ENCODE results near the gene FOXJ3. TPM values are rescaled to one million over a fixed set of nuclear protein-coding genes. Genes with fewer than 3 reads are reported as not detected.

FOXJ3 gene
- total and polyA plus RNA-seq, 2 of the 13 experiments (the other 11 are each of a cell fraction or from before 2014, with no cell fraction given), result 16.6 to 48.5 TPM

DNA sequence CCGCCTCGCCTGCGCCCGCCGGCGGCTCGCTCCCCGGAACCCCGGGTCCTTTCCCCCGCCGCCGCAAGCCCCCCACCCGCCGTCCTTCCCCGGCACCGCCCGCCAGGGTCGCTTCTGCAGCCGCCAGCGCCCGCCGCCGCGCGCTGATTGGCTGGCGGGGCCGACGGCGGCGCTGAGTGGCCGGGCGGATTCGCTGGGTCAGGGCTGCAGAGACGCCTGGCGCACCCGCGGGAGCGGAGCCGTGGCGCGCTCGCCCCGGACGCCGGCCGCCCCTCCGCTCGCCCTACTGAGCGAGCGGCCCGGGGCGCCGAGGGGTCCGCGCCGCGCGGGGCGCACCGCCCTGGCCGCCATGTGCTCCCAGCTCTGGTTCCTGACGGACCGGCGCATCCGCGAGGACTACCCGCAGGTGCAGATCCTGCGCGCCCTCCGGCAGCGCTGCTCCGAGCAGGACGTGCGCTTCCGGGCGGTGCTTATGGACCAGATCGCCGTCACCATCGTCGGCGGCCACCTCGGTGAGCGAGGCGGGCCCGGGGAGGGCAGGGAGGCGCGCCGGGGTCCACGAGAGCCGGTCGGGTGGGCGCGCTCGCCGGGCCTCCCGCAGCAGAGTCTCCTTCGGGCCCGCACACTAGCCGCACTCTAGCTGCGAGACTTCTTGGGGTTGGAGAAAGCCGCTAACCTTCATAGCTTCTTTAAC lies 45.7 kb upstream of the FOXJ3 start, which contains the start of gene RIMKLA (continued):
- TF ChIP-seq, protein P1, sequence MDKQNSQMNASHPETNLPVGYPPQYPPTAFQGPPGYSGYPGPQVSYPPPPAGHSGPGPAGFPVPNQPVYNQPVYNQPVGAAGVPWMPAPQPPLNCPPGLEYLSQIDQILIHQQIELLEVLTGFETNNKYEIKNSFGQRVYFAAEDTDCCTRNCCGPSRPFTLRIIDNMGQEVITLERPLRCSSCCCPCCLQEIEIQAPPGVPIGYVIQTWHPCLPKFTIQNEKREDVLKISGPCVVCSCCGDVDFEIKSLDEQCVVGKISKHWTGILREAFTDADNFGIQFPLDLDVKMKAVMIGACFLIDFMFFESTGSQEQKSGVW (CRISPR knock-in tag; IDR thresholded peaks at IDR 0.05; ENCODE audit: borderline replicate concordance), result no peak
- TF ChIP-seq ZSCAN20 (CRISPR knock-in tag; IDR thresholded peaks at IDR 0.05; ENCODE audit: borderline replicate concordance), result 0 out of 2 replicates have a peak, but pooled peaks have one; percentile 29
- no peak for TF ChIP-seq TP53 (CRISPR knock-in tag; conservative IDR thresholded peaks at IDR 0.05)
- TF ChIP-seq ZBTB20 (CRISPR knock-in tag; IDR thresholded peaks at IDR 0.05; ENCODE audit: borderline replicate concordance, low read depth), result no peak
- TF ChIP-seq, protein P2, sequence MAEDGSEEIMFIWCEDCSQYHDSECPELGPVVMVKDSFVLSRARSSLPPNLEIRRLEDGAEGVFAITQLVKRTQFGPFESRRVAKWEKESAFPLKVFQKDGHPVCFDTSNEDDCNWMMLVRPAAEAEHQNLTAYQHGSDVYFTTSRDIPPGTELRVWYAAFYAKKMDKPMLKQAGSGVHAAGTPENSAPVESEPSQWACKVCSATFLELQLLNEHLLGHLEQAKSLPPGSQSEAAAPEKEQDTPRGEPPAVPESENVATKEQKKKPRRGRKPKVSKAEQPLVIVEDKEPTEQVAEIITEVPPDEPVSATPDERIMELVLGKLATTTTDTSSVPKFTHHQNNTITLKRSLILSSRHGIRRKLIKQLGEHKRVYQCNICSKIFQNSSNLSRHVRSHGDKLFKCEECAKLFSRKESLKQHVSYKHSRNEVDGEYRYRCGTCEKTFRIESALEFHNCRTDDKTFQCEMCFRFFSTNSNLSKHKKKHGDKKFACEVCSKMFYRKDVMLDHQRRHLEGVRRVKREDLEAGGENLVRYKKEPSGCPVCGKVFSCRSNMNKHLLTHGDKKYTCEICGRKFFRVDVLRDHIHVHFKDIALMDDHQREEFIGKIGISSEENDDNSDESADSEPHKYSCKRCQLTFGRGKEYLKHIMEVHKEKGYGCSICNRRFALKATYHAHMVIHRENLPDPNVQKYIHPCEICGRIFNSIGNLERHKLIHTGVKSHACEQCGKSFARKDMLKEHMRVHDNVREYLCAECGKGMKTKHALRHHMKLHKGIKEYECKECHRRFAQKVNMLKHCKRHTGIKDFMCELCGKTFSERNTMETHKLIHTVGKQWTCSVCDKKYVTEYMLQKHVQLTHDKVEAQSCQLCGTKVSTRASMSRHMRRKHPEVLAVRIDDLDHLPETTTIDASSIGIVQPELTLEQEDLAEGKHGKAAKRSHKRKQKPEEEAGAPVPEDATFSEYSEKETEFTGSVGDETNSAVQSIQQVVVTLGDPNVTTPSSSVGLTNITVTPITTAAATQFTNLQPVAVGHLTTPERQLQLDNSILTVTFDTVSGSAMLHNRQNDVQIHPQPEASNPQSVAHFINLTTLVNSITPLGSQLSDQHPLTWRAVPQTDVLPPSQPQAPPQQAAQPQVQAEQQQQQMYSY (CRISPR knock-in tag; IDR thresholded peaks at IDR 0.05), result peak; percentile 28; the same call in 1 of the 2 replicates
- TF ChIP-seq, protein P3, sequence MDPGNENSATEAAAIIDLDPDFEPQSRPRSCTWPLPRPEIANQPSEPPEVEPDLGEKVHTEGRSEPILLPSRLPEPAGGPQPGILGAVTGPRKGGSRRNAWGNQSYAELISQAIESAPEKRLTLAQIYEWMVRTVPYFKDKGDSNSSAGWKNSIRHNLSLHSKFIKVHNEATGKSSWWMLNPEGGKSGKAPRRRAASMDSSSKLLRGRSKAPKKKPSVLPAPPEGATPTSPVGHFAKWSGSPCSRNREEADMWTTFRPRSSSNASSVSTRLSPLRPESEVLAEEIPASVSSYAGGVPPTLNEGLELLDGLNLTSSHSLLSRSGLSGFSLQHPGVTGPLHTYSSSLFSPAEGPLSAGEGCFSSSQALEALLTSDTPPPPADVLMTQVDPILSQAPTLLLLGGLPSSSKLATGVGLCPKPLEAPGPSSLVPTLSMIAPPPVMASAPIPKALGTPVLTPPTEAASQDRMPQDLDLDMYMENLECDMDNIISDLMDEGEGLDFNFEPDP (CRISPR knock-in tag; conservative IDR thresholded peaks at IDR 0.05), result no peak
- peak; percentile 84 for TF ChIP-seq ETV5 (CRISPR knock-in tag; IDR thresholded peaks at IDR 0.05; ENCODE audit: borderline replicate concordance)
- no peak for TF ChIP-seq ZNF121 (CRISPR knock-in tag; IDR thresholded peaks at IDR 0.05)
- no peak for TF ChIP-seq EED (CRISPR knock-in tag; IDR thresholded peaks at IDR 0.05)
- TF ChIP-seq NCOA1 (CRISPR knock-in tag; IDR thresholded peaks at IDR 0.05), result no peak
- TF ChIP-seq ZSCAN9 (CRISPR knock-in tag; IDR thresholded peaks at IDR 0.05; ENCODE audit: borderline replicate concordance), result no peak
- TF ChIP-seq GABPA (IDR thresholded peaks at IDR 0.05; ENCODE audit: low read depth, low read length), result no peak
- TF ChIP-seq GABPA (CRISPR knock-in tag; IDR thresholded peaks at IDR 0.05; ENCODE audit: low read depth), result no peak
- TF ChIP-seq HOXA9 (CRISPR knock-in tag; IDR thresholded peaks at IDR 0.05; ENCODE audit: borderline replicate concordance), result no peak
- TF ChIP-seq NCOR1 (IDR thresholded peaks at IDR 0.05; ENCODE audit: borderline replicate concordance, low read length), result no peak
- no peak; the same call in 1 of the 2 replicates for TF ChIP-seq ZMYM4 (CRISPR knock-in tag; IDR thresholded peaks at IDR 0.05)
- TF ChIP-seq SYNCRIP (IDR thresholded peaks at IDR 0.05; ENCODE audit: insufficient read depth, low read depth, low read length), result no peak
- TF ChIP-seq, protein P4, sequence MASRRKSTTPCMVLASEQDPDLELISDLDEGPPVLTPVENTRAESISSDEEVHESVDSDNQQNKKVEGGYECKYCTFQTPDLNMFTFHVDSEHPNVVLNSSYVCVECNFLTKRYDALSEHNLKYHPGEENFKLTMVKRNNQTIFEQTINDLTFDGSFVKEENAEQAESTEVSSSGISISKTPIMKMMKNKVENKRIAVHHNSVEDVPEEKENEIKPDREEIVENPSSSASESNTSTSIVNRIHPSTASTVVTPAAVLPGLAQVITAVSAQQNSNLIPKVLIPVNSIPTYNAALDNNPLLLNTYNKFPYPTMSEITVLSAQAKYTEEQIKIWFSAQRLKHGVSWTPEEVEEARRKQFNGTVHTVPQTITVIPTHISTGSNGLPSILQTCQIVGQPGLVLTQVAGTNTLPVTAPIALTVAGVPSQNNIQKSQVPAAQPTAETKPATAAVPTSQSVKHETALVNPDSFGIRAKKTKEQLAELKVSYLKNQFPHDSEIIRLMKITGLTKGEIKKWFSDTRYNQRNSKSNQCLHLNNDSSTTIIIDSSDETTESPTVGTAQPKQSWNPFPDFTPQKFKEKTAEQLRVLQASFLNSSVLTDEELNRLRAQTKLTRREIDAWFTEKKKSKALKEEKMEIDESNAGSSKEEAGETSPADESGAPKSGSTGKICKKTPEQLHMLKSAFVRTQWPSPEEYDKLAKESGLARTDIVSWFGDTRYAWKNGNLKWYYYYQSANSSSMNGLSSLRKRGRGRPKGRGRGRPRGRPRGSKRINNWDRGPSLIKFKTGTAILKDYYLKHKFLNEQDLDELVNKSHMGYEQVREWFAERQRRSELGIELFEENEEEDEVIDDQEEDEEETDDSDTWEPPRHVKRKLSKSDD (CRISPR knock-in tag; IDR thresholded peaks at IDR 0.05; ENCODE audit: low read depth), result no peak
- TF ChIP-seq REXO4 (CRISPR knock-in tag; IDR thresholded peaks at IDR 0.05; ENCODE audit: borderline replicate concordance), result no peak
- no peak for TF ChIP-seq SOX13 (IDR thresholded peaks at IDR 0.05)
- no peak for TF ChIP-seq SOX13 (CRISPR knock-in tag; conservative IDR thresholded peaks at IDR 0.05 in 1 of 2, IDR thresholded peaks at IDR 0.05 in 1 of 2)
- no peak for TF ChIP-seq POLR2AphosphoS2 (IDR thresholded peaks at IDR 0.05; ENCODE audit: low read depth, low read length)
